HG03175 (cell line): ENCODE data around the gene DSEL.

Source experiments
- ATAC-seq: cut with Tn5 transposase; IDR thresholded peaks from one replicate; pipeline ENCODE4 v1.9.1; 2021; ENCODE audit warnings: mild to moderate bottlenecking, moderate library complexity; ENCODE audit not compliant: unreplicated experiment

DSEL gene

DNA sequence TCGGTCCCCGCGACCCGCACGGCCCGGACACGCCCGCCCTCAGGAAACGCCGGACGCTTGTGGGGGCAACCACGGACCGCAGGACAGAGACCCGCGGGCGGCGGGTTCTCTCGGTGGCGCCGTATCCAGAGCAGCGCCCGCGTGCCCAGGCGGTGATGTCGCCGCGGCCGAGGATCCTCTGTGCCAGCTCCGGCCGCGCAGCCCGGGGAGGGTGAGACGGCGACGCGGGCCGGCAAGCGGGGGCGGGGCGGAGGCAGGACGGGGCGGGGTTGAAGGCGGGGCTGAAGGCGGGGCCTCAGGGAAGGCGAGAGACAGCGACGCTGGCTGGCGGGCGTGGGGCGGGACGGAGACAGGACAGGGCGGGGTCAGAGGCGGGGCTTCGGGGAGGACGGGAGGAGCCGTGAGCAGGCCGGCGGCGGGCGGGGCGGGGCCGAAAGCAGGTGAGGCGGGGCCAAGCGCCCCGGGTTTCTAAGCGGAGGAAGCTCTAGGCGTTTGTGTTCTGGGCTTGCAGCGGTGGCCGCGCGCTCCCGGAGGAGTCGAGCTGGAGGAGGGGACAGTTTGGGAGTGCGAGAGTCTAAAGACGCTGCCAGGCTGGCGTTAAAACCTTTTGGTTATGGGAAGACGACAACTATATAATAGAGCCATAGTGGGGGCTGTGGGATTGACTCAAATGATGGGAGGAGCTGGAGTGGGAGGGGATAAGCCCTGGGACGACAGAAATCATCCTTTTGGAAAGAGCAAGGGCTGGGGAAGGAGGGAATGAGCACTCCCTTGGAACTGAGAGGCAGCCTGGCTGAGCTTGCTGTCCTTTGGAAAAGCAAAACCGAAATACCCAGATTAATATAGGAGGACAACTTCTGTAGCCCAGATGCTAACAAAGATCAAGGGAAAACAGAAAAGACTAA lies at the start of gene DSEL:
DSEL (minus strand) TSS at position 182 of the 905 bp plus-strand sequence. CDS start 2,112 bp downstream, outside the sequence.
- peak; percentile 94 for ATAC-seq

DNA sequence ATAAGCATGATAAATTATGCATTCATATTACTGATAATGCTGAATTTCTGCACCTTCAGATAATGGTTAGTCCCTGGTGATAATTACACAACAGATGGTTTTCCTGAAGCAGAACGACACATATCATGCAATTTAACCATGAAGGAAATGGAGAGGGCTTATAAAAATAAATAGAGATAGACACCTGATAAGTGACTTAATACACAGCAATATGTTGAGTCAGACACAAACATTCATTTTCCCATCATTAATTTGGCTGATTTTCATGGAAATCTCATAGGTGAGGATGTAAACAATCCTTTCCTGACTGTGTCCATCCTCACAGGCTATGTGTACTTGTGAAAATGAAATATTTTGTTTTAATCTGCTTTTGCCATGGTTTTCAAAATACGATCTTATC lies 36.9 kb upstream of the DSEL start:
- ATAC-seq: no peak

- ATAC-seq: no peak
These were observed 34.5 kb upstream of the DSEL start for GRCh38 chr18:67550872-67551520.

- ATAC-seq: no peak
These were observed 33.4 kb upstream of the DSEL start for GRCh38 chr18:67549946-67550345.

- no peak for ATAC-seq
These were observed 29.2 kb upstream of the DSEL start for GRCh38 chr18:67545681-67546080.

DNA sequence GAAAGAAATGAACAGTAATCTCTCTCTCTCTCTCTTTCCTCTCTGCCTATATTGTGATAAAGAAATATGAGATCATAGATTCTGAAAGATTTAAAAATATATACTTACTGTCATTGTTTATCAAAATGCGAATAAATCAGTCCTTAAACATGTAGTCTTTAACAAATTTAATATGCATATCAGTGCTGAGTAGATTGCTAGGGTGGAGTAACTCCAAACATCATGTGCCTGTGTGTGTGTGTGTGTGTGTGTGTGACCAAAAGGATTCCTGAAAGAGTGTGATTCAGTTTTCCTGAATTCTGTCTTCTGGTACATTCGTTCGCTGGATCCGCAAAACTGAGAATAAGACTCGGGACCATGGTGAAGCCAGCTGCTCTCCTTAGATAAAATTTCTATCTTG lies 24.0 kb upstream of the DSEL start:
- ATAC-seq: no peak

- no peak for ATAC-seq
These were observed 15.4 kb upstream of the DSEL start for GRCh38 chr18:67531929-67532328.

GRCh38 chr18:67525328-67526099 lies 9.0 kb upstream of the DSEL start:
- no peak for ATAC-seq

- ATAC-seq: no peak
These were observed 3.9 kb upstream of the DSEL start for GRCh38 chr18:67520351-67520921.

GRCh38 chr18:67519592-67519991 lies 3.1 kb upstream of the DSEL start:
- no peak for ATAC-seq

DNA sequence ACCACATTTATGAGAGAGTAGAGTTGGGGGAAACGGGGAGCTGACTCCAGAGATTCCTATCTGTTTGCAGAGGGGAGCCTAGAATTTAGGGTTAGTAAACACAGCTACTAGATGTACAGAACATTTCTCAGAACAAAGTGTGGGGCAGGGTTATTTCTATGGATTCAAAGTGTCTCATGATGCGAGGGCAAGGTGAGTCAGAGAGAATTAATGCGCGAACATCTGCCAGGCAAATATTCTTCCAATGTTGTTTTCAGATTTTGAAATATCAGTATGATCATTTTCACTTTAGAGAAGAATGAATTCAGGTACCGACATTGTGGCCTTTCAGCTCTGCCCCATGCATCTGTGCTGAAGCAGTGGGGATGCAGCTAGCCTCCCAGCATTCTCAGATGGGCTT lies 2.0 kb upstream of the DSEL start:
- ATAC-seq: no peak

GRCh38 chr18:67517444-67517765 lies 885 bp upstream of the DSEL start:
- no peak for ATAC-seq

GRCh38 chr18:67515942-67516538 lies 480 bp downstream of the DSEL start:
- peak; percentile 34 for ATAC-seq

- no peak for ATAC-seq
These were observed 1.5 kb downstream of the DSEL start for GRCh38 chr18:67514901-67515540.

DNA sequence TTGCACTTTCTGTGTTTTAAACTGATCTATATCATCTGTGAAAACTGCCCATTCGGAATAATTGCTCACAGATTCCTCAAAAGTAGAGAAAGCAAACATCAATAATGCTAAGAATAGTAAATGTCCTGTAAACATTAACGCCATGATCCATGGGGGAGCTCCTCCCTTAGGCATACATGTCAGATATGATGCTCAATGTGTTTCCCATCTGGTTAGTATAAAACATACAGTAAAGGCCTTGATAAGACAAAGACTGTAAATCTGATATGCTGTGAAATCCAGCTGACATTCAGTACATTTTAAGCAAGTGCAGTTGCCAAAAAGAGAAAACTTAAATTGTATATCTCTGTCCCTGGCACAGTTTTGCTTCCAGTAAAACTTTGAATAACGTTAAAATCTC lies 2.1 kb downstream of the DSEL start:
- ATAC-seq: no peak

DNA sequence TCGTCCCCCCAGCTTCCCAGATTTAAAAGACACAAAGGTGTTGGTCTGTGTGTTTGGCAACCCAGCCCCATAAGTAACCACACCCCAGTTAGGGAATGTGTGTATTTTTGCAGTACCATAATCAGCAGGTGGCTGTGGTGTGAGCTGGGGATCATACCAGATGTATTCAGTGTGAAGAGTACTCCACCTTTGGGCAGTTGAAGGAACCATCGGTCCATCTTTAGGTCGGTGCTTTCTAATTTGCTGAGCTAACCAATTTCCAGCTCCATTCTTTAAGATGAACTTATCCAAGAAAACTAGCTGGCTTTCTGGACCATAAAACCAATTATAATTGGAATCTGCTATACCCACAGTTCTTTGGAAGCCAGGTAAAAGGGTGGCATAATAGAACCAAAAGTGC lies 3.2 kb downstream of the DSEL start:
- no peak for ATAC-seq

DNA sequence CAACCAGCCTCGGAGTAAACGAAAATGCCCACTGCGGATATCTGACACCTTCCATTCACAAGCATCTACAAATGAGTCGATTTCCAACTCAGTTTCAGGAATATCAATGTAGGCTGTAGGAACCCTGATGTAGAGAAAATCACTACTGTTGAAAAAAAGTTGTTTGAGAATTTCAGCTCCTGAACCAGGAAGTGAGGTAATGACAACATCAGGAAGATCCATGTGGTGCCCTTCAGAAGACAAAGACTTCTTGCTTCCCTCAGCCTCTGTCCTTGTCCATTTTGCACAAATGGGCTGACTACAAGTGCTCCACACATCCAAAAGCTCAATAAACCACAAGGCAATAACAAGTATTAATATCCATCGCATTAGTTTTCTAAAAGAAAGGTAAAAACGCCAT lies 4.7 kb downstream of the DSEL start:
- no peak for ATAC-seq

DNA sequence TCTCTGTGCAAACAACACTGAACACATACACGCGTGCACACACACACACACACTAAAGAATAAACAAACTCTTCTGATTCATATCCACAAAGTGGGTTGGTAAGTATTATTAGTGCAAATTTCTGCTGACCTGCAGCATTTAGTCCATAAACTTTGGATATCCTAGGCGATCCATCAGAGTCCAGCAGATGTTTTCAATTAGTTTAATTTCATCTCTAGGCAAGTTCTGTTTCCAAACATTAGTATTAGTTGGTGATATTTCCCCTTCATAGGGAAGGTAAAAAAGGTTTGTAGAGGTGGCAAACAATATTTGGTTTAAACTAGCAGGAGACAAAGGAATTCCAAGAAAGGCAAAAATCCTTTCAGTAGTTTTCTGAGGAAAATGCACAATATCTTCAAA lies 5.7 kb downstream of the DSEL start:
- no peak for ATAC-seq

DNA sequence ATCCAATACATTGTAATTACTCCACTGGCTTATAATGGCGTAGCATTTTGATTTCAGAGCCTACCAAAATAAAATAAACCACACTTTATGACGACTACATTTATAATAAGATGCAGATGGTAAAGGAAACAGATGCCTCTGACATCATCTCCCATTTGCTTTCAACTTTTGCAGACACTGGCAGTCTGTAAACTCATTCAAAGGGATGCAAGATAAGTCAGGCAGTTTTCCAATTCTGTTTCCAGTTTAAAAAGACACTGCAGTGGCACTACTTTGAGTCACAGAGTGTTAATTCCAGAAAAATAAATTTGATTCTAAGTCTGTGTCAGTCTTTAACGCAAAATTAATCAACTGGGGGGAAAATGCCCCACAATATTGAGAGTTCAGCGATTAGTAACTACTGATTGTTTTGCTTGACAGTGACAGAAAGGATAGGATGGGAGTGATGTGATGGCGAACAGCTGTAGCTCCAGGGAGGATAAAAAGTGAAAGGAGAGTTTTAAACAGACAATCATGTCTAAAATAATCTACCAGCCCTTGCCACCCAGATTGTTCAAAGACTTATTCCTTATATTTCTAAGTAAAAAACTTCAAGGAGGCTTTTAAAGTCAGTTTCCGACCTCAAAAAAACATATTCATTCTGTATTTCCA lies 6.7 kb downstream of the DSEL start:
- no peak for ATAC-seq

DNA sequence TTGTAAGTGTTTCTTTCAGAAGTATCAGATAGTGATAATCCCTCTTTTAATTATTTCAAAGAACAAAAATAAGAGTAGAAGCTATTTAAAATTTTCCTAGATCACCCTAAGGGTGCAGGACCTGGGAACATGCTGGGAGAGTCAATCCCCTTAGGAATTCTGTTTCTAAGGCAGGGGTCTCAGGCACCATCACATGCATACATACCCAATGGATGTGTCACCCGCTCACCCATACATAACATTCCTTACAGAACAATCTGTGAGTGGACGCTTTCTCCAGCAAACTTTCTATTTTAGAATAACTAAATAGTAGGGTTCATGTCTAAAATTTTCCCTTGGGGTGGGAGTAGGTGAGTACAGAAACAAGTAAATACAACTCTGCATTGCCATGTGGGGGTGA lies 8.4 kb downstream of the DSEL start:
- no peak for ATAC-seq
